Activated CD8-positive, alpha-beta T cell treated with anti-CD3 and anti-CD28 coated beads, Interleukin-2, amount 10 ng/mL, durations not matched to agents 7 days and 5 days (primary cell): ENCODE measurements around the gene SCO1. TPM values are rescaled to one million over a fixed set of nuclear protein-coding genes. Genes with fewer than 3 reads are reported as not detected.
"Not testable (repeated sequence)": the region's sequence is repeated elsewhere in the genome, so short reads cannot be mapped to it uniquely, and the experiment has no call there.

Source experiments
- ATAC-seq: fragments of 150-1000 bp; cut with Tn5 transposase; one replicate; pipeline ENCODE4 v1.10.0; 2021; ENCODE audit warnings: moderate library complexity
- CTCF ChIA-PET: fragments of 350-600 bp; sonication (Branson Sonifier 250); formaldehyde crosslinking; loops from one replicate; lab custom pipeline; 2021; ENCODE audit warnings: antibody characterized with exemption; lab: Charles Lee
- POLR2A ChIA-PET: fragments of 350-600 bp; sonication (Branson Sonifier 250); formaldehyde crosslinking; loops from one replicate; lab custom pipeline; 2021; ENCODE audit warnings: antibody characterized with exemption; lab: Charles Lee
- DNase-seq: peaks from one replicate; pipeline ENCODE4 v3.0.0-alpha.2; 2020
- H3K27ac Mint-ChIP-seq: one replicate; pipeline ENCODE4 v1.8.0; 2021; ENCODE audit warnings: mild to moderate bottlenecking, mixed read lengths
- H3K27me3 Mint-ChIP-seq: one replicate; pipeline ENCODE4 v1.8.0; 2021; ENCODE audit warnings: low read depth, mixed read lengths
- H3K36me3 Mint-ChIP-seq: one replicate; pipeline ENCODE4 v1.8.0; 2021; ENCODE audit warnings: low read depth, mixed read lengths
- H3K4me1 Mint-ChIP-seq: one replicate; pipeline ENCODE4 v1.8.0; 2021; ENCODE audit warnings: low read depth, mixed read lengths
- H3K4me3 Mint-ChIP-seq: one replicate; pipeline ENCODE4 v1.8.0; 2021; ENCODE audit warnings: mild to moderate bottlenecking, mixed read lengths
- H3K9me3 Mint-ChIP-seq: one replicate; pipeline ENCODE4 v1.8.0; 2022; ENCODE audit warnings: mixed read lengths; ENCODE audit not compliant: insufficient read depth
- total RNA-seq, 2 experiments: library from RNA; stranded (reverse); gene quantifications; one replicate each; pipeline ENCODE4 v1.2.3, GENCODE V29; 2021

The SCO1 gene
- total RNA-seq, 2 experiments from 2014 or later: 25.8 to 28.0 TPM

DNA sequence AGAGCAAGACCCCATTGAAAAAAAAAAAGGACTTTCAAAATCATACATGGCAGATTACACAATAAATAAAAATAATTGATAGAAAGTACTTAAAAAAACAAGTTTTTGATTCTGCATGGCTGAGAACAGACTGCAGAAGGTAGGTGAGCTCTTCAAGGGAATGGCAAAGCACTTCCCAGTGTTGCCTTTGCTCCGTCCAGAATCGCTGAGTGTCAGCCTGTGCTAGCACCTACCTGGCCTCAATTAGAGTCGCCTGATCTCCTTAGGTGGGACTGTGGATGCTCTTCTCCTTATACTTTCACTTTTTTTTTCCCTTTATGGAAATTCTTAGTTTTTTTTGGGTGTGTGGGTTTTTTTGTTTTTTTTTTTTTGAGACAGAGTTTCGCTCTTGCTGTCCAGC is 38.5 kb upstream of the SCO1 start:
- CTCF ChIA-PET: interaction anchor here (1.2 to 3.8 kb wide), 2 partner anchors 92 to 109 kb away, joined by 4 to 52 read pairs; no protein-coding TSS in a partner anchor
- Mint-ChIP-seq H3K4me1 (peaks cover 6% of the 10 kb centered on the region), H3K36me3 (no peaks in the 10 kb centered on the region), H3K27me3 (peaks cover 2% of the 10 kb centered on the region), H3K4me3 (no peak overlapping the region), H3K27ac (no peak overlapping the region), H3K9me3 (no peaks in the 10 kb centered on the region)
- ATAC-seq (no peak), DNase-seq (no peak)
- POLR2A ChIA-PET: no interaction called here

DNA sequence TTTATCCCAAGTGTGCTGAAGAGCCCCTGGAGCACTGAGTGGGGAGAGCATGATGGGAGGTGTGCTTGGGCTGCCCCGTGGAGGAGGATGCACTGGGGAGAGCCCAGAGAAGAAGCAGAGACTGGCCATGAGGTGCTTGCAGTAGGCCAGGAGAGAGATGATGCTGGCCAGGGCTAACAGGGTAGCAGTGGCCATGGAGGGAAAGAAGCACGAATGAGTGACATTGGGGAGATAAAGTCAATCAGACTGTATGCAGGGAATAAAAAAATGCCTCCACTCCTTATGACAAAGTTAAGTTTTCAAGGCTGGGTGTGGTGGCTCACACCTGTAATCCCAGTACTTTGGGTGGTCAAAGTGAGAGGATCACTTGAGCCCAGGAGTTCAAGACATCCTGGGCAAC is 37.9 kb upstream of the SCO1 start:
- no peak for ATAC-seq
- CTCF ChIA-PET: interaction anchor here (3.8 kb wide), 1 partner anchor 109 kb away, joined by 52 read pairs; no protein-coding TSS in a partner anchor

DNA sequence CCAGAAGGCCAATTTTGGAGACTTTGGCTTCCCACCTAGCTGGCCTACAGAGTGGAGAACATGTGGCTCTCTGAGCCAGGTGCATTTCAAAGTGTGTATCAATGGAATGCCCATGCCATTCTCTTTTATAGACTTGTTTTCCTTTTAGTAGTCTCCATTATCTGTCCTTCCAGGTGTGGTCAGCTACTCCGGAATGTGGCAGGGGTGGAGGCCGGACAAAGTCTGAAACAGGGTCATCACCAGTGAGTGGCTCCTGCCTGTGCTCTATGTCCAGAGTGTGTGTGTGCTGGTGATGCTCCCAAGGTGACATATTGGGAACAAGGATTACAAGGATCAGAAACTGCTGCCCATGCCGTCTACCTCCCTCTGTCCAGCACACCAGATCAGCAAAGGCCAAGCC is 36.3 kb upstream of the SCO1 start:
- Mint-ChIP-seq H3K4me1 (peaks cover 7% of the 10 kb centered on the region), H3K27me3 (no peaks in the 10 kb centered on the region), H3K36me3 (no peaks in the 10 kb centered on the region), H3K9me3 (no peaks in the 10 kb centered on the region), H3K27ac (no peak overlapping the region), H3K4me3 (no peak overlapping the region)
- POLR2A ChIA-PET: no interaction called here
- ATAC-seq: no peak
- CTCF ChIA-PET: no interaction called here
- DNase-seq: no peak

More for the DNA sequence above, 37.9 kb upstream of the SCO1 start:
- POLR2A ChIA-PET: no interaction called here
- no peak for DNase-seq
- Mint-ChIP-seq H3K4me1 (peaks cover 7% of the 10 kb centered on the region), H3K27me3 (no peaks in the 10 kb centered on the region), H3K9me3 (no peaks in the 10 kb centered on the region), H3K27ac (no peak overlapping the region), H3K4me3 (no peak overlapping the region), H3K36me3 (no peaks in the 10 kb centered on the region)

DNA sequence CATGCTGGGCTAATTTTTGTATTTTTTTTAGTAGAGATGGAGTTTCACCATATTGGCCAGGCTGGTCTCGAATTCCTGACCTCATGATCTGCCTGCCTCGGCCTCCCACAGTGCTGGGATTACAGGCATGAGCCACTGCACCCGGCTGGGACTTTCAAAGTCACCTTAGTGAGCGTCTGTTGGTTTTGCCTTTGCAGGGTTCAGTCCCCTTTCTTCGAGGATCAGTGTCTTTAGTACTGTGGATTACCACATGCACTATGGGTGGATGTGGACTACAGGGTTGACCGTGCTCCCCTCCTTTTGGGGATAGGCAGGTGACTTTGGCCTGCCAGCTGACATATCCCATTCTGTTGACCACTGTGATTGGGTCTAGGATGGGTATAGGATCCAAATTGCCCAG is 34.8 kb upstream of the SCO1 start:
- DNase-seq, H3K9me3 Mint-ChIP-seq, CTCF ChIA-PET, H3K27me3 Mint-ChIP-seq, ATAC-seq, POLR2A ChIA-PET, H3K4me1 Mint-ChIP-seq, H3K27ac Mint-ChIP-seq, H3K4me3 Mint-ChIP-seq, H3K36me3 Mint-ChIP-seq: not testable (repeated sequence)

DNA sequence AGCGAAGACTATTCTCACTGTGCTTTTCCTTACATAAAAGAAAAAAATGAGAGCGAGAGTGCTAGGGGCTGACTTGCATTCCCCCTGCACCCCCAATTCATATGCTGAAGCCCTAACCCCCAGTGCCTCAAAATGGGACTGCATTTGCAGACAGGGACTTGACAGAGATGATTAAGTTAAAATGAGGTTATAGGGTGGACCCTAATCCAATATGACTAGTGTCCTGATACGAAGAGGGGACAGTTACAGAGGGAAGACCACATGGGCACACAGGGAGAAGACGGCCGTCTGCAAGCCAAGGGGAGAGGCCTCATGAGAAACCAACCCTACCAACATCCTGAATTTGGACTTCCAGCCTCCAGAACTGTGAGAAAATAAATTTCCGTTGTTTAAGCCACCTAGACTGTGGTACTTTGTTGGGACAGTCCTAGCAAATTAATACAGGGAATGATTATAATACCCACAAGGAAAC is 34.1 kb upstream of the SCO1 start:
- Mint-ChIP-seq H3K4me3 (peak overlapping the region; percentile 15), H3K4me1 (peaks cover 4% of the 10 kb centered on the region), H3K27ac (no peak overlapping the region), H3K36me3 (no peaks in the 10 kb centered on the region), H3K27me3 (no peaks in the 10 kb centered on the region), H3K9me3 (no peaks in the 10 kb centered on the region)
- POLR2A ChIA-PET: no interaction called here
- CTCF ChIA-PET: interaction anchor here (1.4 to 1.9 kb wide), 2 partner anchors 32 to 41 kb away, joined by 3 to 7 read pairs; no protein-coding TSS in a partner anchor
- DNase-seq (no peak), ATAC-seq (no peak)

DNA sequence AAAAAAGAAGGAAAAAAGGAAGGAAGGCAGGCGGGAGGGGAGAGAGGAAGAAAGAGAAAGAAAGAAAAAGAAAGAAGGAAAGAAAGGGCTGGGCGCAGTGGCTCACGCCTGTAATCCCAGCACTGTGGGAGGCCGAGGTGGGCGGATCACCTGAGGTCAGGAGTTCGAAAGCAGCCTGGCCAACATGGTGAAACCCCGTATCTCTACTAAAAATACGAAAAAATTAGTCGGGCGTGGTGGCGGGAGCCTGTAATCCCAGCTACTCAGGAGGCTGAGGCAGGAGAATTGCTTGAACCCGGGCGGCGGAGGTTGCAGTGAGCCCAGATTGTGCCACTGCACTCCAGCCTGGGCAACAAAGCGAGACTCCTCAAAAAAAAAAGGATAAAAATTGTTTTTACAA is 32.9 kb upstream of the SCO1 start:
- not testable (repeated sequence) for H3K27ac Mint-ChIP-seq

DNA sequence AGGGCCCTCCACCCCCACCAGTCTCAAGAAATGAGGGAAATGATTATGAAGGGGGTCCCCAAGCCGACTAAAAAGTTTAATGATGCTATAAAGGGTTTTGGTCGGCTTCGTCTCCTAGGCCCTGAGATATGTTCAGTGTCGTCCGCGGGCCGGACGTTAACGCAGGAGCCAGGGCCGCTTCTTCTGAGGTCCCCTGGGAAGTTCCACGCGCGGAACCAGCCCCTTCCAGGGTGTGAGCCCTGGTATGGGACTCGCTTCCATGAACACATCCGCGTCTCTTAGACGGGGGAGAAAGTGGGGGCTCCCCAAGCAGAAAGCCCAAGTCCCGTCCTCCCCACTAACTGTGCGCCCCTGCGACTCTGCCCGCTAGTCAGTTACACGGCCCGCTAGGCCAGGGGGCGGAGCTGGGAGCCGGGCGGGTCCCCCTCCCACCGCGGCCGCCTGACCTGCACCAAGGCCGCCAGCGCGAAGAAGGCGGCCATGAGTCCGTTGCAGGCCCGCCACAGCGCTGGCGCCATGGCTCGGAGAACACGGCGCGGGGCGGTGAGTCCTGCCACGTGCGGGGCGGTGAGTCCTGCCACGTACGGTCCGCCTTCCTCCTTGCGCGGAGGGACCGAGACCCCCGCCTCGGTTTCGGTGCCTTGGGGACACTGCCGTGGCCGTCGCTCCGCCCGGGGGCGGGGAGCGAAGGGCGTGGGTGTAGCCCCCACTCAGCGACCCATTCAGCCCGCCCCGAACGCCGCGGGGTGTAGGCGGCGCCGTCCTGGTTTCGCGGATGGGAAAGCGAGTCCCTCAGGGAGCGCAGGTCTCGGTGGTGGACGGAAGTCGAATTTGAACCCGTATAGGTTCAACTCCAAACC is 32.2 kb upstream of the SCO1 start, which contains the start of gene TMEM220:
Gene TMEM220, minus strand, starts transcription at position 690 of the 860 bp plus-strand sequence. Its CDS starts 172 bp downstream, at position 518.
- H3K27me3 Mint-ChIP-seq: no peaks in the 10 kb centered on the region
- CTCF ChIA-PET: interaction anchor here (1.9 kb wide), 1 partner anchor 30 kb away, joined by 7 read pairs; no protein-coding TSS in a partner anchor
- ATAC-seq: peak; percentile 85

More for the DNA sequence above, 32.9 kb upstream of the SCO1 start:
- H3K27me3 Mint-ChIP-seq, POLR2A ChIA-PET, DNase-seq, H3K4me1 Mint-ChIP-seq, H3K36me3 Mint-ChIP-seq, H3K9me3 Mint-ChIP-seq, ATAC-seq: not testable (repeated sequence)
- peak overlapping the region; percentile 81 for H3K4me3 Mint-ChIP-seq
- CTCF ChIA-PET: interaction anchor here (0.9 to 1.9 kb wide), 3 partner anchors 30 to 114 kb away, joined by 3 to 7 read pairs (median 3); no protein-coding TSS in a partner anchor

DNA sequence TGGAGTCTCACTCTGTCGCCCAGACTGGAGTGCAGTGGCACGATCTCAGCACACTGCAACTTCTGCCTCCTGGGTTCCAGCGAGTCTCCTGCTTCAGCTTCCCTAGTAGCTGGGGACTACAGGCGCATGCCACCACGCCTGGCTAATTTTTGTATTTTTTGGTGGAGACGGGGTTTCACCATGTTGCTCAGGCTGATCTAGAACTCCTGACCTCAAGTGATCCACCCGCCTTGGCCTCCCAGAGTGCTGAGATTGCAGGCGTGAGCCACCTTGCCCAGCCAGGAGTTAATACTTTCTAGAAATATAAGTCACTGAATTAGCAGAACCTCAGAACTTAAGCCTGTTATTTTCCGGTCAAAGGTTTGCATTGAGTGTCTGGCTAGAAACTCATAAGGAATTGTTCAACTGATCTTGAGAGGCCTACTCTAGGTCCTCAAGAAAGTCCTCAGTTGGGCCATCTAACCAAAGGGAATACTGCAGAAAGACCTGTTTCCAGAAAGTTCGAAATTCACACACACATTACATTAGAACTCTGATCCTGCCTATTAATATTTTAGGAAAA is 31.1 kb upstream of the SCO1 start:
- Mint-ChIP-seq H3K36me3 (no peaks in the 10 kb centered on the region), H3K27me3 (no peaks in the 10 kb centered on the region), H3K9me3 (no peaks in the 10 kb centered on the region), H3K4me1 (peaks cover 4% of the 10 kb centered on the region), H3K4me3 (no peak overlapping the region), H3K27ac (no peak overlapping the region)
- ChIA-PET POLR2A (no interaction called here), CTCF (no interaction called here)
- ATAC-seq: no peak
- no peak for DNase-seq

More for the DNA sequence above, 32.2 kb upstream of the SCO1 start, which contains the start of gene TMEM220:
- Mint-ChIP-seq H3K36me3 (no peaks in the 10 kb centered on the region), H3K4me3 (peak within 1 kb of the TSS; percentile 81), H3K9me3 (no peaks in the 10 kb centered on the region), H3K4me1 (peaks cover 4% of the 10 kb centered on the region), H3K27ac (no peak within 1 kb of the TSS)
- DNase-seq: peak; percentile 25
- POLR2A ChIA-PET: no interaction called here

DNA sequence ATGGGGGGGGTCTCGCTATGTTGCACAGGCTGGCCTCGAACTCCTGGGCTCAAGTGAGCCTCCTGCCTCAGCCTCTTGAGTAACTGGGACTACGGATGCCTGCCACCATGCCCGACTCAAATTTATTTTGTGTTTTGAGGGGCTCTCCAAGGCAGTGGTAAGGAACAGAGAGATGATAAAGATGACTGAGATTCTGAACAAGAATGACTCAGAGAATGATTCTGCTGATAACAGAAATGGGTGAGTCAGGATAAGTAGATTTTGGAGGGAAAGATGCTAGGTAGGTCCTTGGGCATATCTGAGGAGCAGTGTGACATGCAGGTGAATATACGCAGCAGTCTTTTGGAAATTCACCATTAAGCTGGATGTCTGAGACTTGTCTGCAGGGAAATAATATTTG is 29.9 kb upstream of the SCO1 start:
- no peak overlapping the region for H3K4me3 Mint-ChIP-seq
- POLR2A ChIA-PET: no interaction called here

DNA sequence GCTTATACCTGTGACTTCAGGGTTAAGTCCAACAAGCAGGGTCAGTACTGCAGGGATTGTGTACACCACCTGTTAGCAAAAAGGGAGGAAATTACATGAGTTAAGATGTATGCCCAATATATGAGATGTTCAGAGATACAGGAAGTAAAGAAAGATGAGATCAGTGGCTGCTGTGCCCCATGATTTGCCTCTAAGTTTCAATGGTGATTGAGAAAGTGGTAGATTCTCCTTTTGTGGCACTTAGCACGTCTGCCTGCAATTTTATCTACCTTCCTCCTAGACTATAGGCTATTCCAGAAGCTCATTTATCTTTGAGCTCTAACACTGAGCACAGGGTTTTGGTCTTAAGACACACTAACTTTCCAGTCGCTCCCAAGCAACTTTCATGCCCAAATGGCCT is 28.9 kb upstream of the SCO1 start:
- peaks cover 4% of the 10 kb centered on the region for H3K4me1 Mint-ChIP-seq
- H3K4me3 Mint-ChIP-seq: no peak overlapping the region
- ChIA-PET CTCF (interaction anchor here (1.7 kb wide), 1 partner anchor 11 kb away, joined by 10 read pairs; no protein-coding TSS in a partner anchor), POLR2A (no interaction called here)
- DNase-seq: no peak
- H3K27ac Mint-ChIP-seq: no peak overlapping the region
- no peak for ATAC-seq
- H3K36me3 Mint-ChIP-seq: no peaks in the 10 kb centered on the region
- no peaks in the 10 kb centered on the region for H3K9me3 Mint-ChIP-seq
- H3K27me3 Mint-ChIP-seq: no peaks in the 10 kb centered on the region

More for the DNA sequence above, 29.9 kb upstream of the SCO1 start:
- DNase-seq (no peak), ATAC-seq (no peak)
- H3K9me3 Mint-ChIP-seq: no peaks in the 10 kb centered on the region
- peaks cover 4% of the 10 kb centered on the region for H3K4me1 Mint-ChIP-seq
- H3K36me3 Mint-ChIP-seq: no peaks in the 10 kb centered on the region
- CTCF ChIA-PET: interaction anchor here (1.7 kb wide), 1 partner anchor 10 kb away, joined by 10 read pairs; no protein-coding TSS in a partner anchor
- no peak overlapping the region for H3K27ac Mint-ChIP-seq
- no peaks in the 10 kb centered on the region for H3K27me3 Mint-ChIP-seq

DNA sequence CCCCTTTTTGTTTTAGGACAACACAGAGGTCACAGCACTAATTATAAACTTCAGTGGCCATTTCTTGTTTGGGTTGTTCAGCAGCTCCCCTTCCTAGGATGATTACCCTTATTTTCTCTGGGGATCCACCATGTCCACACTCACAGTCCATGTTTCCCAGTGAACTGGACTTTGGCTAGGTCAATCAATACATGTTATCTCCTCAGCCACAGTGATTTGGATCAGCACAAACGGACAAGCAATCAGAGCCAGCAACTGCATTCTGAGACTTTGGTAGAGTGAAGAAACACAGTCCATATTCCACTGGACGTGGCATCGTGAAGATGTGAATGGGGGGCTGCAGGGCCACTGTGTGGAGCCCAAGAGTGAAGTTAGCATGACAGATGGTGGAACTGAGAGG is 27.9 kb upstream of the SCO1 start:
- Mint-ChIP-seq H3K27ac (no peak overlapping the region), H3K27me3 (no peaks in the 10 kb centered on the region), H3K4me3 (no peak overlapping the region), H3K9me3 (no peaks in the 10 kb centered on the region), H3K4me1 (no peaks in the 10 kb centered on the region), H3K36me3 (no peaks in the 10 kb centered on the region)
- ChIA-PET CTCF (no interaction called here), POLR2A (no interaction called here)
- DNase-seq (no peak), ATAC-seq (no peak)
